ENCODE results near the gene OR6C1.
"Not testable (repeated sequence)": the region's sequence is repeated elsewhere in the genome, so short reads cannot be mapped to it uniquely, and the experiment has no call there.

Gene OR6C1

GRCh38 chr12:55314043-55314442, at the start of gene OR6C1:
OR6C1 (plus strand) TSS chr12:55314343; CDS start chr12:55320600, 6,257 bp downstream.
- no peak for DNase-seq (ENCODE audit: low read depth)

- DNase-seq (ENCODE audit: low read depth): no peak
Observed at GRCh38 chr12:55280991-55281390, 33.2 kb upstream of the OR6C1 start.

GRCh38 chr12:55289999-55290398, 24.1 kb upstream of the OR6C1 start:
- no peak for DNase-seq (ENCODE audit: low read depth)

- DNase-seq (ENCODE audit: low read depth): no peak
Observed at GRCh38 chr12:55296469-55296868, 17.7 kb upstream of the OR6C1 start, which contains the start of gene OR6C6. OR6C6 (minus strand) TSS chr12:55296569; CDS start chr12:55295232, 1,337 bp downstream.

- DNase-seq (ENCODE audit: low read depth): no peak
Observed at GRCh38 chr12:55320201-55320600, 6.1 kb downstream of the OR6C1 start.

- DNase-seq (ENCODE audit: low read depth): not testable (repeated sequence)
Observed at GRCh38 chr12:55325801-55326200, 11.7 kb downstream of the OR6C1 start.

- no peak for DNase-seq (ENCODE audit: low read depth)
Observed at GRCh38 chr12:55330446-55330845, 16.3 kb downstream of the OR6C1 start, which contains the start of gene OR6C3. OR6C3 (plus strand) TSS chr12:55330746; CDS start chr12:55331701, 955 bp downstream.

- no peak for DNase-seq (ENCODE audit: low read depth)
Observed at GRCh38 chr12:55336002-55336401, 21.9 kb downstream of the OR6C1 start.

GRCh38 chr12:55355338-55355737, 41.2 kb downstream of the OR6C1 start:
- DNase-seq (ENCODE audit: low read depth): not testable (repeated sequence)

- DNase-seq (ENCODE audit: low read depth): no peak
Observed at GRCh38 chr12:55362675-55363074, 48.5 kb downstream of the OR6C1 start, which contains the start of gene OR6C75. OR6C75 (plus strand) TSS chr12:55362975; CDS start chr12:55365111, 2,136 bp downstream.

GRCh38 chr12:55365086-55365485, 50.9 kb downstream of the OR6C1 start:
- DNase-seq (ENCODE audit: low read depth): no peak

All from activated T-cell treated with anti-CD3 and anti-CD28 coated beads for 24 hours (primary cell).